GM21529 (cell line): ENCODE results near the gene HEPHL1.

Source experiments
- ATAC-seq: cut with Tn5 transposase; IDR thresholded peaks from one replicate; pipeline ENCODE4 v1.9.1; 2021; ENCODE audit not compliant: unreplicated experiment

The HEPHL1 gene

GRCh38 chr11:94023856-94024255, 2.7 kb downstream of the HEPHL1 start:
- no peak for ATAC-seq

GRCh38 chr11:94024547-94024946, 3.4 kb downstream of the HEPHL1 start:
- ATAC-seq = no peak

GRCh38 chr11:94025690-94026394, 4.7 kb downstream of the HEPHL1 start:
- ATAC-seq = no peak

- no peak for ATAC-seq
Observed at GRCh38 chr11:94027210-94027609, 6.1 kb downstream of the HEPHL1 start.

GRCh38 chr11:94028436-94028835, 7.3 kb downstream of the HEPHL1 start:
- ATAC-seq = no peak

GRCh38 chr11:94030059-94030458, 8.9 kb downstream of the HEPHL1 start:
- ATAC-seq = no peak

- no peak for ATAC-seq
Observed at GRCh38 chr11:94031625-94032024, 10.5 kb downstream of the HEPHL1 start.

- no peak for ATAC-seq
Observed at GRCh38 chr11:94032066-94032465, 10.9 kb downstream of the HEPHL1 start.

GRCh38 chr11:94032725-94033124, 11.6 kb downstream of the HEPHL1 start:
- no peak for ATAC-seq

- ATAC-seq = no peak
Observed at GRCh38 chr11:94034207-94034606, 13.1 kb downstream of the HEPHL1 start.

- ATAC-seq = no peak
Observed at GRCh38 chr11:94036096-94036495, 14.9 kb downstream of the HEPHL1 start.

- ATAC-seq = no peak
Observed at GRCh38 chr11:94043241-94043640, 22.1 kb downstream of the HEPHL1 start.

- ATAC-seq = no peak
Observed at GRCh38 chr11:94046796-94047195, 25.6 kb downstream of the HEPHL1 start.

GRCh38 chr11:94048032-94048709, 27.0 kb downstream of the HEPHL1 start:
- ATAC-seq = no peak

- ATAC-seq = no peak
Observed at GRCh38 chr11:94049351-94049750, 28.2 kb downstream of the HEPHL1 start.

GRCh38 chr11:94058630-94059029, 37.5 kb downstream of the HEPHL1 start:
- ATAC-seq = no peak

- no peak for ATAC-seq
Observed at GRCh38 chr11:94059065-94059464, 37.9 kb downstream of the HEPHL1 start.

GRCh38 chr11:94060401-94060800, 39.2 kb downstream of the HEPHL1 start:
- ATAC-seq = no peak

GRCh38 chr11:94062360-94062759, 41.2 kb downstream of the HEPHL1 start:
- no peak for ATAC-seq

- ATAC-seq = no peak
Observed at GRCh38 chr11:94066901-94067429, 45.8 kb downstream of the HEPHL1 start.

- no peak for ATAC-seq
Observed at GRCh38 chr11:94068764-94069163, 47.6 kb downstream of the HEPHL1 start.

- ATAC-seq = no peak
Observed at GRCh38 chr11:94077552-94078293, 56.6 kb downstream of the HEPHL1 start.
